Activated T-helper 1 cell treated with anti-CD3 and anti-CD28 coated beads, Interleukin-12 subunit alpha, Interleukin-12 subunit beta, Interleukin-2, Interleukin-4 antibody, amounts not matched to agents 30 ng/mL and 10 ng/mL and 1 ng/mL, durations not matched to agents 14 hours and 24 hours and 36 hours (primary cell): ENCODE measurements around the gene ARHGAP25. TPM values are rescaled to one million over a fixed set of nuclear protein-coding genes. Genes with fewer than 3 reads are reported as not detected.
A peak's percentile ranks its signal among the peaks of the same experiment; 100 is the strongest.

ENCODE experiments used
- DNase-seq: peaks from one replicate; pipeline ENCODE4 v3.0.0; 2021; ENCODE audit warnings: low spot score
- H3K27ac Mint-ChIP-seq: one replicate; pipeline ENCODE4 v1.8.0; 2021; ENCODE audit warnings: mild to moderate bottlenecking, mixed read lengths
- H3K27me3 Mint-ChIP-seq: one replicate; pipeline ENCODE4 v1.8.0; 2022; ENCODE audit warnings: mild to moderate bottlenecking, moderate library complexity, mixed read lengths; ENCODE audit not compliant: insufficient read depth
- H3K36me3 Mint-ChIP-seq: one replicate; pipeline ENCODE4 v1.8.0; 2021; ENCODE audit warnings: low read depth, mixed read lengths
- H3K4me1 Mint-ChIP-seq: one replicate; pipeline ENCODE4 v1.8.0; 2021; ENCODE audit warnings: low read depth, mixed read lengths
- H3K4me3 Mint-ChIP-seq: one replicate; pipeline ENCODE4 v1.8.0; 2021; ENCODE audit warnings: mild to moderate bottlenecking, moderate library complexity, mixed read lengths
- H3K9me3 Mint-ChIP-seq: one replicate; pipeline ENCODE4 v1.8.0; 2021; ENCODE audit warnings: mixed read lengths
- intact Hi-C: fragments of 100-400 bp; cut with micrococcal nuclease; formaldehyde crosslinking; loops from one replicate; pipeline ENCODE4 v1.15.1; 2024
- total RNA-seq: library from RNA; stranded (reverse); gene quantifications from 2 replicates; pipeline ENCODE4 v1.2.3, GENCODE V29; 2022

The ARHGAP25 gene
- 71.6 and 74.2 TPM in 2 replicates for total RNA-seq

- H3K27ac Mint-ChIP-seq, result no peak within 1 kb of the TSS
- intact Hi-C loops, result loop anchor here (1.0 to 5.0 kb wide), 11 partner anchors 8 to 348 kb away; partner anchors contain the start of genes APLF and FBXO48
- no peaks in the 10 kb centered on the region for H3K9me3 Mint-ChIP-seq
- no peak within 1 kb of the TSS for H3K4me3 Mint-ChIP-seq
- no peaks in the 10 kb centered on the region for H3K27me3 Mint-ChIP-seq
- peaks cover 42% of the 10 kb centered on the region for H3K4me1 Mint-ChIP-seq
- DNase-seq, result peak; percentile 61
- H3K36me3 Mint-ChIP-seq, result peaks cover 11% of the 10 kb centered on the region
Observed at GRCh38 chr2:68734688-68735525, at the start of gene ARHGAP25. TSS of gene ARHGAP25 (plus strand) at chr2:68734811. CDS start at chr2:68735200, 389 bp downstream.

GRCh38 chr2:68686178-68686577, 48.4 kb upstream of the ARHGAP25 start:
- peaks cover 21% of the 10 kb centered on the region for H3K4me1 Mint-ChIP-seq
- DNase-seq, result no peak
- H3K36me3 Mint-ChIP-seq, result peaks cover 1% of the 10 kb centered on the region
- H3K4me3 Mint-ChIP-seq, result no peak overlapping the region
- peaks cover under 1% of the 10 kb centered on the region for H3K9me3 Mint-ChIP-seq
- intact Hi-C loops, result no loop called here
- peaks cover 9% of the 10 kb centered on the region for H3K27me3 Mint-ChIP-seq
- H3K27ac Mint-ChIP-seq, result no peak overlapping the region

- H3K4me3 Mint-ChIP-seq, result no peak overlapping the region
- peaks cover 4% of the 10 kb centered on the region for H3K27me3 Mint-ChIP-seq
- H3K9me3 Mint-ChIP-seq, result no peaks in the 10 kb centered on the region
- H3K36me3 Mint-ChIP-seq, result peaks cover 1% of the 10 kb centered on the region
- no peak overlapping the region for H3K27ac Mint-ChIP-seq
- no peak for DNase-seq
- intact Hi-C loops, result no loop called here
- H3K4me1 Mint-ChIP-seq, result peaks cover 21% of the 10 kb centered on the region
Observed at GRCh38 chr2:68687018-68687417, 47.6 kb upstream of the ARHGAP25 start.

- peaks cover 21% of the 10 kb centered on the region for H3K4me1 Mint-ChIP-seq
- DNase-seq, result no peak
- intact Hi-C loops, result loop anchor here (1.0 to 2.0 kb wide), 3 partner anchors 19 to 45 kb away; partner anchors contain the start of gene ARHGAP25
Observed at GRCh38 chr2:68689553-68690537, 44.8 kb upstream of the ARHGAP25 start.

GRCh38 chr2:68690851-68691250, 43.8 kb upstream of the ARHGAP25 start:
- H3K4me3 Mint-ChIP-seq, result no peak overlapping the region

More at GRCh38 chr2:68689553-68690537, 44.8 kb upstream of the ARHGAP25 start:
- peaks cover 7% of the 10 kb centered on the region for H3K27me3 Mint-ChIP-seq
- H3K27ac Mint-ChIP-seq, result peak overlapping the region; percentile 83
- H3K36me3 Mint-ChIP-seq, result peaks cover 1% of the 10 kb centered on the region
- H3K4me3 Mint-ChIP-seq, result peak overlapping the region; percentile 32
- no peaks in the 10 kb centered on the region for H3K9me3 Mint-ChIP-seq

GRCh38 chr2:68692511-68692910, 42.1 kb upstream of the ARHGAP25 start:
- no peak overlapping the region for H3K4me3 Mint-ChIP-seq
- DNase-seq, result no peak
- H3K27me3 Mint-ChIP-seq, result peaks cover 5% of the 10 kb centered on the region
- no peaks in the 10 kb centered on the region for H3K36me3 Mint-ChIP-seq
- no peak overlapping the region for H3K27ac Mint-ChIP-seq
- H3K9me3 Mint-ChIP-seq, result no peaks in the 10 kb centered on the region
- intact Hi-C loops, result no loop called here
- H3K4me1 Mint-ChIP-seq, result peaks cover 21% of the 10 kb centered on the region

More at GRCh38 chr2:68690851-68691250, 43.8 kb upstream of the ARHGAP25 start:
- peaks cover 7% of the 10 kb centered on the region for H3K27me3 Mint-ChIP-seq
- no peak overlapping the region for H3K27ac Mint-ChIP-seq
- H3K4me1 Mint-ChIP-seq, result peaks cover 21% of the 10 kb centered on the region
- intact Hi-C loops, result loop anchor here (1.0 to 2.0 kb wide), 3 partner anchors 18 to 44 kb away; partner anchors contain the start of gene ARHGAP25
- DNase-seq, result no peak
- peaks cover 1% of the 10 kb centered on the region for H3K36me3 Mint-ChIP-seq
- no peaks in the 10 kb centered on the region for H3K9me3 Mint-ChIP-seq

- H3K27me3 Mint-ChIP-seq, result peaks cover 7% of the 10 kb centered on the region
- H3K36me3 Mint-ChIP-seq, result no peaks in the 10 kb centered on the region
- H3K9me3 Mint-ChIP-seq, result no peaks in the 10 kb centered on the region
- intact Hi-C loops, result no loop called here
- H3K4me1 Mint-ChIP-seq, result peaks cover 19% of the 10 kb centered on the region
- H3K4me3 Mint-ChIP-seq, result no peak overlapping the region
- H3K27ac Mint-ChIP-seq, result no peak overlapping the region
- DNase-seq, result no peak
Observed at GRCh38 chr2:68693951-68694350, 40.7 kb upstream of the ARHGAP25 start.

- Mint-ChIP-seq H3K4me1 (no peaks in the 10 kb centered on the region), H3K9me3 (peaks cover 7% of the 10 kb centered on the region), H3K27me3 (peaks cover 7% of the 10 kb centered on the region), H3K27ac (no peak overlapping the region), H3K36me3 (peaks cover 2% of the 10 kb centered on the region), H3K4me3 (no peak overlapping the region)
- no peak for DNase-seq
- intact Hi-C loops, result no loop called here
Observed at GRCh38 chr2:68695971-68696370, 38.6 kb upstream of the ARHGAP25 start.

- H3K27ac Mint-ChIP-seq, result no peak overlapping the region
- peaks cover 7% of the 10 kb centered on the region for H3K9me3 Mint-ChIP-seq
- H3K4me1 Mint-ChIP-seq, result no peaks in the 10 kb centered on the region
- peaks cover 7% of the 10 kb centered on the region for H3K27me3 Mint-ChIP-seq
- intact Hi-C loops, result no loop called here
- DNase-seq, result no peak
- no peak overlapping the region for H3K4me3 Mint-ChIP-seq
- peaks cover 2% of the 10 kb centered on the region for H3K36me3 Mint-ChIP-seq
Observed at GRCh38 chr2:68696554-68696953, 38.1 kb upstream of the ARHGAP25 start.

GRCh38 chr2:68698567-68699377, 35.8 kb upstream of the ARHGAP25 start:
- H3K4me3 Mint-ChIP-seq, result no peak overlapping the region
- H3K4me1 Mint-ChIP-seq, result peaks cover 8% of the 10 kb centered on the region
- H3K27ac Mint-ChIP-seq, result no peak overlapping the region
- H3K36me3 Mint-ChIP-seq, result peaks cover 2% of the 10 kb centered on the region
- peaks cover 20% of the 10 kb centered on the region for H3K27me3 Mint-ChIP-seq
- intact Hi-C loops, result no loop called here
- peaks cover 7% of the 10 kb centered on the region for H3K9me3 Mint-ChIP-seq
- no peak for DNase-seq

- no peak for DNase-seq
Observed at GRCh38 chr2:68700560-68700959, 34.1 kb upstream of the ARHGAP25 start.

GRCh38 chr2:68706637-68707036, 28.0 kb upstream of the ARHGAP25 start:
- no peak overlapping the region for H3K27ac Mint-ChIP-seq
- intact Hi-C loops, result no loop called here

More at GRCh38 chr2:68700560-68700959, 34.1 kb upstream of the ARHGAP25 start:
- no peak overlapping the region for H3K4me3 Mint-ChIP-seq
- intact Hi-C loops, result no loop called here
- peaks cover 2% of the 10 kb centered on the region for H3K36me3 Mint-ChIP-seq
- H3K27ac Mint-ChIP-seq, result no peak overlapping the region
- H3K9me3 Mint-ChIP-seq, result peaks cover 7% of the 10 kb centered on the region
- H3K4me1 Mint-ChIP-seq, result peaks cover 8% of the 10 kb centered on the region
- H3K27me3 Mint-ChIP-seq, result peaks cover 18% of the 10 kb centered on the region

More at GRCh38 chr2:68706637-68707036, 28.0 kb upstream of the ARHGAP25 start:
- Mint-ChIP-seq H3K36me3 (no peaks in the 10 kb centered on the region), H3K4me1 (peaks cover 30% of the 10 kb centered on the region), H3K4me3 (no peak overlapping the region), H3K27me3 (peaks cover 18% of the 10 kb centered on the region), H3K9me3 (no peaks in the 10 kb centered on the region)
- DNase-seq, result no peak
